HUES48 (cell line): ENCODE results near the gene RGS19.
A peak's percentile ranks its signal among the peaks of the same experiment; 100 is the strongest.

Experiments used
- H3K27ac ChIP-seq: one replicate; pipeline ENCODE4 v1.7.0; 2013; ENCODE audit warnings: low read depth, low read length, inconsistent platforms
- H3K27me3 ChIP-seq: 2 replicates; pipeline ENCODE4 v1.6.1; 2013; ENCODE audit warnings: mild to moderate bottlenecking, low read length; ENCODE audit not compliant: control insufficient read depth, insufficient read depth
- H3K36me3 ChIP-seq: 2 replicates; pipeline ENCODE4 v1.6.1; 2013; ENCODE audit warnings: low read length; ENCODE audit not compliant: control insufficient read depth, insufficient read depth
- H3K4me1 ChIP-seq: 2 replicates; pipeline ENCODE4 v1.6.1; 2013; ENCODE audit warnings: mild to moderate bottlenecking, low read length; ENCODE audit not compliant: control insufficient read depth, insufficient read depth
- H3K4me3 ChIP-seq: 2 replicates; pipeline ENCODE4 v1.5.1; 2013; ENCODE audit warnings: mild to moderate bottlenecking, low read depth, low read length
- H3K9ac ChIP-seq: 2 replicates; pipeline ENCODE4 v1.6.1; 2013; ENCODE audit warnings: mild to moderate bottlenecking, low read depth, low read length, moderate library complexity
- H3K9me3 ChIP-seq: 2 replicates; pipeline ENCODE4 v1.6.1; 2013; ENCODE audit warnings: low read length; ENCODE audit not compliant: control insufficient read depth, insufficient read depth

RGS19 gene

GRCh38 chr20:64050261-64051032 lies 28.9 kb downstream of the RGS19 start:
- no peak overlapping the region; the same call in 1 of the 2 replicates for H3K4me3 ChIP-seq
- peaks cover 22% of the 10 kb centered on the region for H3K4me1 ChIP-seq
- H3K36me3 ChIP-seq: no peaks in the 10 kb centered on the region
- H3K9ac ChIP-seq: no peak overlapping the region
- H3K9me3 ChIP-seq: no peaks in the 10 kb centered on the region
- H3K27me3 ChIP-seq: peaks cover 64% of the 10 kb centered on the region
- H3K27ac ChIP-seq: no peak overlapping the region

GRCh38 chr20:64049878-64050260 lies 29.4 kb downstream of the RGS19 start:
- peaks cover 70% of the 10 kb centered on the region for H3K27me3 ChIP-seq
- no peak overlapping the region for H3K9ac ChIP-seq
- H3K36me3 ChIP-seq: no peaks in the 10 kb centered on the region
- no peaks in the 10 kb centered on the region for H3K9me3 ChIP-seq
- H3K4me3 ChIP-seq: no peak overlapping the region; the same call in 1 of the 2 replicates
- no peak overlapping the region for H3K27ac ChIP-seq
- peaks cover 27% of the 10 kb centered on the region for H3K4me1 ChIP-seq

GRCh38 chr20:64049060-64049877 lies 30.0 kb downstream of the RGS19 start, which contains the start of gene SOX18:
Gene SOX18 (minus strand): TSS chr20:64049639. CDS start chr20:64049516, 123 bp downstream.
- Histone ChIP-seq H3K36me3 (no peaks in the 10 kb centered on the region), H3K27me3 (peaks cover 76% of the 10 kb centered on the region), H3K4me3 (peak within 1 kb of the TSS; percentile 50; the same call in 1 of the 2 replicates), H3K27ac (no peak within 1 kb of the TSS), H3K4me1 (peaks cover 23% of the 10 kb centered on the region), H3K9ac (no peak within 1 kb of the TSS), H3K9me3 (no peaks in the 10 kb centered on the region)

- peak overlapping the region; percentile 50; the same call in 1 of the 2 replicates for H3K4me3 ChIP-seq
- H3K4me1 ChIP-seq: peaks cover 16% of the 10 kb centered on the region; the same call in 1 of the 2 replicates
- peaks cover 84% of the 10 kb centered on the region for H3K27me3 ChIP-seq
- H3K9ac ChIP-seq: no peak overlapping the region
- H3K9me3 ChIP-seq: no peaks in the 10 kb centered on the region
- H3K36me3 ChIP-seq: no peaks in the 10 kb centered on the region
- no peak overlapping the region for H3K27ac ChIP-seq
Measured at GRCh38 chr20:64048402-64049044, 30.8 kb downstream of the RGS19 start.

- Histone ChIP-seq H3K9me3 (no peaks in the 10 kb centered on the region), H3K9ac (no peak overlapping the region), H3K4me3 (peak overlapping the region; percentile 50; the same call in 1 of the 2 replicates), H3K36me3 (no peaks in the 10 kb centered on the region), H3K27ac (no peak overlapping the region), H3K27me3 (peaks cover 86% of the 10 kb centered on the region), H3K4me1 (peaks cover 14% of the 10 kb centered on the region; the same call in 1 of the 2 replicates)
Measured at GRCh38 chr20:64047968-64048401, 31.3 kb downstream of the RGS19 start.

GRCh38 chr20:64047046-64047389 lies 32.3 kb downstream of the RGS19 start:
- Histone ChIP-seq H3K9me3 (no peaks in the 10 kb centered on the region), H3K27me3 (peaks cover 87% of the 10 kb centered on the region), H3K27ac (no peak overlapping the region)

GRCh38 chr20:64045346-64046011 lies 33.8 kb downstream of the RGS19 start:
- Histone ChIP-seq H3K4me3 (no peak overlapping the region), H3K36me3 (no peaks in the 10 kb centered on the region), H3K4me1 (peaks cover 20% of the 10 kb centered on the region; the same call in 1 of the 2 replicates), H3K9ac (no peak overlapping the region), H3K27me3 (peaks cover 91% of the 10 kb centered on the region), H3K27ac (no peak overlapping the region), H3K9me3 (no peaks in the 10 kb centered on the region)

More at GRCh38 chr20:64047046-64047389, 32.3 kb downstream of the RGS19 start:
- no peaks in the 10 kb centered on the region for H3K36me3 ChIP-seq
- H3K4me3 ChIP-seq: no peak overlapping the region
- H3K9ac ChIP-seq: no peak overlapping the region
- peaks cover 17% of the 10 kb centered on the region; the same call in 1 of the 2 replicates for H3K4me1 ChIP-seq

GRCh38 chr20:64044484-64045247 lies 34.7 kb downstream of the RGS19 start:
- H3K27me3 ChIP-seq: peaks cover 91% of the 10 kb centered on the region
- H3K36me3 ChIP-seq: no peaks in the 10 kb centered on the region
- peaks cover 16% of the 10 kb centered on the region; the same call in 1 of the 2 replicates for H3K4me1 ChIP-seq
- H3K9ac ChIP-seq: no peak overlapping the region
- no peaks in the 10 kb centered on the region for H3K9me3 ChIP-seq
- H3K4me3 ChIP-seq: no peak overlapping the region
- no peak overlapping the region for H3K27ac ChIP-seq

GRCh38 chr20:64043768-64044167 lies 35.5 kb downstream of the RGS19 start:
- no peak overlapping the region for H3K4me3 ChIP-seq
- H3K4me1 ChIP-seq: peaks cover 16% of the 10 kb centered on the region; the same call in 1 of the 2 replicates
- H3K9me3 ChIP-seq: no peaks in the 10 kb centered on the region
- no peak overlapping the region for H3K9ac ChIP-seq
- H3K27me3 ChIP-seq: peaks cover 93% of the 10 kb centered on the region
- H3K36me3 ChIP-seq: no peaks in the 10 kb centered on the region
- no peak overlapping the region for H3K27ac ChIP-seq
